A549 (cell line): Measurements from ENCODE around the gene PON2. TPM values are rescaled to one million over a fixed set of nuclear protein-coding genes. Genes with fewer than 3 reads are reported as not detected.

ENCODE experiments used
- CBX8 ChIP-seq: fragments of 200-600 bp; sonication (generic); IDR thresholded peaks from 2 replicates; pipeline ENCODE4 v1.6.1; 2016
- CHD2 ChIP-seq: fragments of 150-350 bp; IDR thresholded peaks from 2 replicates; pipeline ENCODE4 v1.6.1; 2014; ENCODE audit warnings: low read length; ENCODE audit not compliant: partially characterized antibody
- EHMT2 ChIP-seq: fragments of 200-600 bp; sonication (generic); IDR thresholded peaks from 2 replicates; pipeline ENCODE4 v1.6.1; 2016; ENCODE audit warnings: antibody characterized with exemption, low read depth, mild to moderate bottlenecking, moderate library complexity
- EP300 ChIP-seq, 2 experiments: fragments of >200 bp; sonication (Bioruptor Twin); formaldehyde crosslinking; IDR thresholded peaks; 2 replicates in 1 of 2; 3 replicates in 1 of 2; pipeline ENCODE4 v1.6.1; 2016 to 2017
- HDAC2 ChIP-seq: fragments of 200-600 bp; sonication (generic); IDR thresholded peaks from 2 replicates; pipeline ENCODE4 v1.6.1; 2016
- HES2 ChIP-seq: fragments of >200 bp; sonication (Bioruptor Twin); formaldehyde crosslinking; IDR thresholded peaks from 2 replicates; pipeline ENCODE4 v1.6.1; 2016
- HOXA7 ChIP-seq: fragments of 250-450 bp; sonication (Bioruptor Pico); IDR thresholded peaks from 2 replicates; pipeline ENCODE4 v1.5.0; 2020; ENCODE audit warnings: mild to moderate bottlenecking, moderate library complexity
- HOXB5 ChIP-seq: fragments of 250-450 bp; sonication (Bioruptor Pico); IDR thresholded peaks from 2 replicates; pipeline ENCODE4 v1.5.0; 2020; ENCODE audit warnings: mild to moderate bottlenecking, moderate library complexity
- JUN ChIP-seq, 2 experiments: fragments of >200 bp; sonication (Bioruptor Twin); formaldehyde crosslinking; IDR thresholded peaks; 2 replicates in 1 of 2; 3 replicates in 1 of 2; pipeline ENCODE4 v1.6.1; 2016 to 2017
- KDM5A ChIP-seq: fragments of 200-600 bp; sonication (generic); IDR thresholded peaks from 2 replicates; pipeline ENCODE4 v1.6.1; 2016; ENCODE audit warnings: antibody characterized with exemption, mild to moderate bottlenecking
- PBX3 ChIP-seq: IDR thresholded peaks from 2 replicates; pipeline ENCODE4 v1.6.1; 2012
- PHF8 ChIP-seq: fragments of 200-600 bp; sonication (generic); IDR thresholded peaks from 2 replicates; pipeline ENCODE4 v1.6.1; 2016; ENCODE audit warnings: low read depth, mild to moderate bottlenecking, antibody characterized with exemption, moderate library complexity, borderline replicate concordance
- POLR2AphosphoS2 ChIP-seq: conservative IDR thresholded peaks from 2 replicates; pipeline ENCODE4 v1.6.1; 2012; ENCODE audit warnings: low read length, improper control_type of control experiment, inconsistent platforms
- TFCP2L1 ChIP-seq: fragments of 250-450 bp; sonication (Bioruptor Pico); IDR thresholded peaks from 2 replicates; pipeline ENCODE4 v1.5.0; 2021; ENCODE audit warnings: mild to moderate bottlenecking
- USF2 ChIP-seq: fragments of 450-650 bp; IDR thresholded peaks from 2 replicates; pipeline ENCODE4 v1.6.1; 2014; ENCODE audit warnings: antibody characterized with exemption
- ZFP36 ChIP-seq: fragments of 450-650 bp; IDR thresholded peaks from 2 replicates; pipeline ENCODE4 v1.6.1; 2014; ENCODE audit warnings: borderline replicate concordance; ENCODE audit not compliant: partially characterized antibody
- ZNF302 ChIP-seq: fragments of 250-450 bp; sonication (Bioruptor Pico); IDR thresholded peaks from 2 replicates; pipeline ENCODE4 v1.9.0; 2021; ENCODE audit warnings: inconsistent platforms, mild to moderate bottlenecking, moderate library complexity
- ZSCAN20 ChIP-seq: fragments of 250-450 bp; sonication (Bioruptor Pico); IDR thresholded peaks from 2 replicates; pipeline ENCODE4 v1.8.0; 2022; ENCODE audit warnings: mild to moderate bottlenecking, moderate library complexity
- polyA plus RNA-seq, 4 experiments: library from polyadenylated mRNA; depleted of rRNA in 3 of 4; stranded (reverse); fragments of >200 nt; fragmentation: RNase III in 1 of 4; extraction: RNeasy Plus Mini Kit Qiagen cat#74134 plus additional on column Dnase treatment in 1 of 4; gene quantifications; 2 replicates in 3 of 4; 3 replicates in 1 of 4; pipeline ENCODE4 v1.2.3, GENCODE V29; 2011 to 2017
- TF ChIP-seq, protein P1 (sequence below): fragments of 200-600 bp; sonication (generic); IDR thresholded peaks from 2 replicates; pipeline ENCODE4 v1.6.1; 2016; ENCODE audit warnings: antibody characterized with exemption, mild to moderate bottlenecking, moderate library complexity
- TF ChIP-seq, protein P2 (sequence below): fragments of 150-350 bp; IDR thresholded peaks from 2 replicates; pipeline ENCODE4 v1.6.1; 2014; ENCODE audit warnings: low read depth, mild to moderate bottlenecking, low read length
- TF ChIP-seq, protein P3 (sequence below): IDR thresholded peaks from 2 replicates; pipeline ENCODE4 v1.6.1; 2012

The PON2 gene
- polyA plus RNA-seq, 2 of the 4 experiments (the other 2 are of a cell fraction), result 395 to 829 TPM

DNA sequence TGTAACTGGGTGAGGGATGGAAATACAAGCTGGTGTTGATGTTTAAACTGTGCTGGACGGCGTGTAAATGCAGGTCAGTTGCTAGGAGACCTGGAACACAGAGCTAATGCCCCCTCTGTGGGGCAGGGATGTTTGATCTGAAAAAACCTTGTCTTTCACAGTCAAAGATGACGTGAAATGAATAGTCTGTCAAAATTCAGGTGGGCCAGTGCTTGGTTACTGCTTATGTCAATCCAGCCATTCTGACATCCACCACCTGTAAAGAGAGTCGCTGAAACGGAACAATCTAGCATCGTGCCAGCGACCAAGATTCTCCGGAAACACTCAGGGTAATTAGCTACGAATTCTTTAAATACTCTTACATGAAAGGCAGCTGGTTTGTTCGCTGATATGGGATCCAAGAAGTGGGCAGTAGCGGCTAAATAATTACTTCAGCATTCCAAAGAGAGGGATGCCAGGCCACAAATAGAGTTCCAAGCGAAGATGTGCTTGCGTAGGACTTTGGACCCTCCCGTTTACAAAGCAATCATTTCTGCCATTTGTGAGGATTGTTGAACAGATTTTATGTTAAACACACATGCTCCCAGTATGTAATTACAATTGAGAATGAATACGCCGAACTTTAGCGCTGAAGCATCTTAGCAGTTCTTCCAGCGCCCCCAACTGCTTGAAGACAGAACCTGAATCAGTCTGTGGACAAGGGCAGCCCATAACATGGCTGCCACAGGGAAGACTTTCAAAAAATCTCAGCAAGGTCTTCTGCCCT is 43.6 kb upstream of the PON2 start (continued):
- 0 out of 2 replicates have a peak, but pooled peaks have one; percentile 10 for TF ChIP-seq HOXB5
- no peak for TF ChIP-seq USF2
- TF ChIP-seq EHMT2, result no peak
- TF ChIP-seq HOXA7 (CRISPR knock-in tag), result no peak
- no peak for TF ChIP-seq CBX8
- no peak for TF ChIP-seq TFCP2L1 (CRISPR knock-in tag)
- TF ChIP-seq, protein P1, sequence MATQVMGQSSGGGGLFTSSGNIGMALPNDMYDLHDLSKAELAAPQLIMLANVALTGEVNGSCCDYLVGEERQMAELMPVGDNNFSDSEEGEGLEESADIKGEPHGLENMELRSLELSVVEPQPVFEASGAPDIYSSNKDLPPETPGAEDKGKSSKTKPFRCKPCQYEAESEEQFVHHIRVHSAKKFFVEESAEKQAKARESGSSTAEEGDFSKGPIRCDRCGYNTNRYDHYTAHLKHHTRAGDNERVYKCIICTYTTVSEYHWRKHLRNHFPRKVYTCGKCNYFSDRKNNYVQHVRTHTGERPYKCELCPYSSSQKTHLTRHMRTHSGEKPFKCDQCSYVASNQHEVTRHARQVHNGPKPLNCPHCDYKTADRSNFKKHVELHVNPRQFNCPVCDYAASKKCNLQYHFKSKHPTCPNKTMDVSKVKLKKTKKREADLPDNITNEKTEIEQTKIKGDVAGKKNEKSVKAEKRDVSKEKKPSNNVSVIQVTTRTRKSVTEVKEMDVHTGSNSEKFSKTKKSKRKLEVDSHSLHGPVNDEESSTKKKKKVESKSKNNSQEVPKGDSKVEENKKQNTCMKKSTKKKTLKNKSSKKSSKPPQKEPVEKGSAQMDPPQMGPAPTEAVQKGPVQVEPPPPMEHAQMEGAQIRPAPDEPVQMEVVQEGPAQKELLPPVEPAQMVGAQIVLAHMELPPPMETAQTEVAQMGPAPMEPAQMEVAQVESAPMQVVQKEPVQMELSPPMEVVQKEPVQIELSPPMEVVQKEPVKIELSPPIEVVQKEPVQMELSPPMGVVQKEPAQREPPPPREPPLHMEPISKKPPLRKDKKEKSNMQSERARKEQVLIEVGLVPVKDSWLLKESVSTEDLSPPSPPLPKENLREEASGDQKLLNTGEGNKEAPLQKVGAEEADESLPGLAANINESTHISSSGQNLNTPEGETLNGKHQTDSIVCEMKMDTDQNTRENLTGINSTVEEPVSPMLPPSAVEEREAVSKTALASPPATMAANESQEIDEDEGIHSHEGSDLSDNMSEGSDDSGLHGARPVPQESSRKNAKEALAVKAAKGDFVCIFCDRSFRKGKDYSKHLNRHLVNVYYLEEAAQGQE, result no peak
- no peak for TF ChIP-seq PHF8
- TF ChIP-seq JUN (IDR thresholded peaks at IDR 0.05), result peak in 1 of 2 experiments; percentile 65; a peak in 2 of 5 replicates
- TF ChIP-seq, protein P2, sequence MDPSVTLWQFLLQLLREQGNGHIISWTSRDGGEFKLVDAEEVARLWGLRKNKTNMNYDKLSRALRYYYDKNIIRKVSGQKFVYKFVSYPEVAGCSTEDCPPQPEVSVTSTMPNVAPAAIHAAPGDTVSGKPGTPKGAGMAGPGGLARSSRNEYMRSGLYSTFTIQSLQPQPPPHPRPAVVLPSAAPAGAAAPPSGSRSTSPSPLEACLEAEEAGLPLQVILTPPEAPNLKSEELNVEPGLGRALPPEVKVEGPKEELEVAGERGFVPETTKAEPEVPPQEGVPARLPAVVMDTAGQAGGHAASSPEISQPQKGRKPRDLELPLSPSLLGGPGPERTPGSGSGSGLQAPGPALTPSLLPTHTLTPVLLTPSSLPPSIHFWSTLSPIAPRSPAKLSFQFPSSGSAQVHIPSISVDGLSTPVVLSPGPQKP, result no peak
- TF ChIP-seq ZFP36, result no peak
- no peak for TF ChIP-seq ZSCAN20 (CRISPR knock-in tag)
- TF ChIP-seq KDM5A, result no peak
- TF ChIP-seq EP300 (IDR thresholded peaks at IDR 0.05), result peak in 1 of 2 experiments; percentile 58; a peak in 1 of 5 replicates
- TF ChIP-seq ZNF302, result no peak
- TF ChIP-seq CHD2, result no peak
- no peak for TF ChIP-seq POLR2AphosphoS2
- no peak for TF ChIP-seq HDAC2
- no peak for TF ChIP-seq PBX3
- no peak for TF ChIP-seq HES2
- TF ChIP-seq, protein P3, sequence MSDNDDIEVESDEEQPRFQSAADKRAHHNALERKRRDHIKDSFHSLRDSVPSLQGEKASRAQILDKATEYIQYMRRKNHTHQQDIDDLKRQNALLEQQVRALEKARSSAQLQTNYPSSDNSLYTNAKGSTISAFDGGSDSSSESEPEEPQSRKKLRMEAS, result peak; percentile 50
